Kidney (tissue), 14 donors: ENCODE results near the gene ATF7. TPM values are rescaled to one million over a fixed set of nuclear protein-coding genes. Genes with fewer than 3 reads are reported as not detected.

Source experiments
- DNase-seq, 5 donors: peaks; one replicate each; pipeline ENCODE4 v3.0.0-alpha.2; 2013 to 2020
- FAIRE-seq: peaks from 2 replicates; lab custom pipeline; 2012; peaks lifted over from hg19 to GRCh38; lab: Jason Lieb, UNC
- H3K27ac ChIP-seq, 2 donors: one replicate each; pipeline ENCODE4 v1.7.0; 2013; ENCODE audit warnings: low read depth in 2 of 2, low read length in 2 of 2, inconsistent platforms in 1 of 2
- H3K27me3 ChIP-seq: one replicate; pipeline ENCODE4 v1.7.1; 2013; ENCODE audit warnings: low read length, inconsistent platforms; ENCODE audit not compliant: control insufficient read depth, insufficient read depth
- H3K36me3 ChIP-seq, 3 donors: one replicate each; pipeline versions ENCODE4 v1.7.0 to v1.7.1; 2013; ENCODE audit warnings: low read length in 3 of 3, control low read depth in 1 of 3, inconsistent platforms in 1 of 3; ENCODE audit not compliant: insufficient read depth in 3 of 3, control insufficient read depth in 2 of 3
- H3K4me1 ChIP-seq, 3 donors: one replicate each; pipeline versions ENCODE4 v1.7.0 to v1.7.1; 2013; ENCODE audit warnings: low read length in 3 of 3, inconsistent platforms in 1 of 3, low read depth in 1 of 3; ENCODE audit not compliant: control insufficient read depth in 2 of 3, insufficient read depth in 2 of 3
- H3K4me3 ChIP-seq, 3 donors: one replicate each; pipeline versions ENCODE4 v1.7.0 to v1.8.1; 2013; ENCODE audit warnings: low read length in 3 of 3, control low read depth in 1 of 3, inconsistent platforms in 1 of 3
- H3K9ac ChIP-seq, 3 donors: one replicate each; pipeline versions ENCODE4 v1.7.0 to v1.7.1; 2013; ENCODE audit warnings: low read length in 3 of 3, control low read depth in 1 of 3, inconsistent platforms in 1 of 3
- H3K9me3 ChIP-seq, 3 donors: one replicate each; pipeline versions ENCODE4 v1.7.0 to v1.7.1; 2013; ENCODE audit warnings: low read length in 3 of 3, control low read depth in 1 of 3, inconsistent platforms in 1 of 3; ENCODE audit not compliant: control insufficient read depth in 2 of 3, insufficient read depth in 1 of 3
- CTCF ChIP-seq: IDR thresholded peaks from 3 replicates; pipeline ENCODE4 v1.5.1; 2012; ENCODE audit warnings: mild to moderate bottlenecking, moderate library complexity, borderline replicate concordance; ENCODE audit not compliant: insufficient read depth; ENCODE audit errors: extremely low read depth
- intact Hi-C: fragments of 100-400 bp; cut with DNase I; formaldehyde crosslinking; loops from one replicate; pipeline ENCODE4 v1.11.1; 2022
- polyA plus RNA-seq: library from polyadenylated mRNA; stranded (reverse); fragments of 350-450 nt; fragmentation: Illumina TruSeq; extraction: RNeasy Lipid Tissue Mini Kit (QIAGEN cat#74804); gene quantifications from one replicate; pipeline ENCODE4 v1.2.3, GENCODE V29; 2014; ENCODE audit warnings: low read depth, low replicate concordance; ENCODE audit not compliant: insufficient read depth
- total RNA-seq: library from RNA; stranded (reverse); fragmentation: NEBNext Ultra II Directional; extraction: Animal tissue kit (Norgen Biotek cat#: 25700); gene quantifications from one replicate; pipeline ENCODE4 v1.2.1, GENCODE V29; 2021
- donor health status: control.
- donor health status: control.
- donor health status: control.
- donor health status: control.
- donor health status: control.
- donor health status: DM: yes; HTN: yes; CAD: no.
- donor health status: Normal renal cell carcinoma (clear cell type).

Gene ATF7
- total and polyA plus RNA-seq, 2 donors from 2014 or later, result 16.2 to 54.7 TPM

GRCh38 chr12:53504004-53504920 is 121.9 kb downstream of the ATF7 start:
- H3K27ac ChIP-seq, result no peak overlapping the region

GRCh38 chr12:53502983-53503728 is 123.0 kb downstream of the ATF7 start:
- H3K27me3 ChIP-seq, result no peaks in the 10 kb centered on the region
- no peak overlapping the region for H3K9ac ChIP-seq
- H3K27ac ChIP-seq, result peak overlapping the region in 1 of 2 donors; percentile 32
- intact Hi-C loops, result no loop called here
- TF ChIP-seq CTCF, result no peak
- H3K36me3 ChIP-seq, result peaks cover 0 to 13% (median 9%) of the 10 kb centered on the region in 3 donors
- DNase-seq (peak in 1 of 5 donors; percentile 79), FAIRE-seq (no peak)
- H3K9me3 ChIP-seq, result no peaks in the 10 kb centered on the region
- no peak overlapping the region for H3K4me3 ChIP-seq
- peaks cover 2 to 26% (median 11%) of the 10 kb centered on the region in 3 donors for H3K4me1 ChIP-seq

More at GRCh38 chr12:53504004-53504920, 121.9 kb downstream of the ATF7 start:
- DNase-seq (no peak), FAIRE-seq (no peak)
- intact Hi-C loops, result no loop called here
- Histone ChIP-seq H3K9ac (no peak overlapping the region), H3K4me3 (no peak overlapping the region), H3K27me3 (no peaks in the 10 kb centered on the region), H3K36me3 (peaks cover 0 to 13% (median 9%) of the 10 kb centered on the region in 3 donors), H3K4me1 (peaks cover 2 to 26% (median 11%) of the 10 kb centered on the region in 3 donors), H3K9me3 (no peaks in the 10 kb centered on the region)
- no peak for TF ChIP-seq CTCF

GRCh38 chr12:53502331-53502730 is 123.9 kb downstream of the ATF7 start:
- Histone ChIP-seq H3K27me3 (no peaks in the 10 kb centered on the region), H3K4me1 (peaks cover 2 to 26% (median 11%) of the 10 kb centered on the region in 3 donors), H3K4me3 (peak overlapping the region in 2 of 3 donors; percentile 82 to 86), H3K9me3 (no peaks in the 10 kb centered on the region), H3K9ac (peak overlapping the region in 1 of 3 donors; percentile 89), H3K36me3 (peaks cover 0 to 10% (median 9%) of the 10 kb centered on the region in 3 donors), H3K27ac (peak overlapping the region; percentile 13 to 100)
- FAIRE-seq (no peak), DNase-seq (peak in 1 of 5 donors; percentile 46)
- no peak for TF ChIP-seq CTCF
- intact Hi-C loops, result no loop called here
